ENCODE results near the gene UBE4B. TPM values are rescaled to one million over a fixed set of nuclear protein-coding genes. Genes with fewer than 3 reads are reported as not detected.

The UBE4B gene
- total and polyA plus RNA-seq, 3 donors from 2014 or later, result 26.1 to 63.3 (median 62.0) TPM

DNA sequence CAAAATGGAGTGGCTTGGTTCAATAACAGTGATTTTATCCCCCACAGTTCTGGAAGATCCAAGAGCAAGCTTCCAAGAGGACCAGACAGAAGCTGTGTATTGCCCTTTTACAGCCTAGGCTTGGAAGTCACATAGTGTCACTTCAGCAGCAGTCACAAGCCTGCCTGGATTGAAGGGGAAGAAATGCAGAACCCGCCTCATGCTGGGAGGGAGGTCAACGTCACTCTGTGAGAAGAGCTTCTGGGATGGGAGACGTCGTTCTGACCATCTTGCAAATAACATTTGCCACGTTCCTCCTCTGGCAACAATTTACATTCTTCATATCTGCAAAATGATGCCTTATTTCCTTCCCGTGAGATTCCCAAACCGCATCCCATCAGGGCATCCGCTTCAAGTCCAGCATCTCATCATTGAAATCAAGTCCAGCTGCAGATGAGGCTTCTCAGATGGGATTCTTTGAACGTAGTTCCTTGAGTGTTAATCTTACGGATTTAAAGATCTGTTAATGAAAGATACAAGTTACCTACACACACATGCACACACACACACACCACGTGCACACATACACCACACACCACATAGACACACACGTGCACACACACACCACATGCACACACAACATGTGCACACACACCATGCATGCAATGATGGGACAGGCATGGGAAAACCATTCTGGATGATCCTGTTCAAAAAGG lies 153.7 kb downstream of the UBE4B start:
- no peaks in the 10 kb centered on the region for H3K27me3 ChIP-seq
- DNase-seq, result no peak
- intact Hi-C loops (cut with DNase I; ENCODE audit: low total_unique reads), result no loop called here
- H3K27ac ChIP-seq, result no peak overlapping the region
- H3K36me3 ChIP-seq (ENCODE audit: low read depth, missing control alignments), result no peaks in the 10 kb centered on the region
- no peak overlapping the region for H3K4me3 ChIP-seq
- TF ChIP-seq, protein P1, sequence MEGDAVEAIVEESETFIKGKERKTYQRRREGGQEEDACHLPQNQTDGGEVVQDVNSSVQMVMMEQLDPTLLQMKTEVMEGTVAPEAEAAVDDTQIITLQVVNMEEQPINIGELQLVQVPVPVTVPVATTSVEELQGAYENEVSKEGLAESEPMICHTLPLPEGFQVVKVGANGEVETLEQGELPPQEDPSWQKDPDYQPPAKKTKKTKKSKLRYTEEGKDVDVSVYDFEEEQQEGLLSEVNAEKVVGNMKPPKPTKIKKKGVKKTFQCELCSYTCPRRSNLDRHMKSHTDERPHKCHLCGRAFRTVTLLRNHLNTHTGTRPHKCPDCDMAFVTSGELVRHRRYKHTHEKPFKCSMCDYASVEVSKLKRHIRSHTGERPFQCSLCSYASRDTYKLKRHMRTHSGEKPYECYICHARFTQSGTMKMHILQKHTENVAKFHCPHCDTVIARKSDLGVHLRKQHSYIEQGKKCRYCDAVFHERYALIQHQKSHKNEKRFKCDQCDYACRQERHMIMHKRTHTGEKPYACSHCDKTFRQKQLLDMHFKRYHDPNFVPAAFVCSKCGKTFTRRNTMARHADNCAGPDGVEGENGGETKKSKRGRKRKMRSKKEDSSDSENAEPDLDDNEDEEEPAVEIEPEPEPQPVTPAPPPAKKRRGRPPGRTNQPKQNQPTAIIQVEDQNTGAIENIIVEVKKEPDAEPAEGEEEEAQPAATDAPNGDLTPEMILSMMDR (IDR thresholded peaks at IDR 0.05), result no peak
- TF ChIP-seq POLR2A (IDR thresholded peaks at IDR 0.05), result no peak
- 79 to 83% methylated on average over 12 of the region's 12 CpGs for WGBS, 2 donors
- H3K4me1 ChIP-seq, result no peaks in the 10 kb centered on the region
- no peaks in the 10 kb centered on the region for H3K9me3 ChIP-seq

GRCh38 chr1:10187026-10187334 lies 154.2 kb downstream of the UBE4B start:
- no peak for DNase-seq
- Histone ChIP-seq H3K4me1 (no peaks in the 10 kb centered on the region), H3K36me3 (ENCODE audit: low read depth, missing control alignments) (no peaks in the 10 kb centered on the region), H3K4me3 (no peak overlapping the region), H3K27ac (no peak overlapping the region), H3K27me3 (no peaks in the 10 kb centered on the region), H3K9me3 (no peaks in the 10 kb centered on the region)
- 91 to 93% methylated on average over 4 of the region's 4 CpGs for WGBS, 2 donors
- intact Hi-C loops (cut with DNase I; ENCODE audit: low total_unique reads), result no loop called here
- TF ChIP-seq POLR2A (IDR thresholded peaks at IDR 0.05), result no peak
- TF ChIP-seq, protein P1 (IDR thresholded peaks at IDR 0.05), result no peak

- 100% methylated on average over 2 of the region's 2 CpGs for WGBS, 2 donors
Observed at GRCh38 chr1:10188133-10188650, 155.4 kb downstream of the UBE4B start.

DNA sequence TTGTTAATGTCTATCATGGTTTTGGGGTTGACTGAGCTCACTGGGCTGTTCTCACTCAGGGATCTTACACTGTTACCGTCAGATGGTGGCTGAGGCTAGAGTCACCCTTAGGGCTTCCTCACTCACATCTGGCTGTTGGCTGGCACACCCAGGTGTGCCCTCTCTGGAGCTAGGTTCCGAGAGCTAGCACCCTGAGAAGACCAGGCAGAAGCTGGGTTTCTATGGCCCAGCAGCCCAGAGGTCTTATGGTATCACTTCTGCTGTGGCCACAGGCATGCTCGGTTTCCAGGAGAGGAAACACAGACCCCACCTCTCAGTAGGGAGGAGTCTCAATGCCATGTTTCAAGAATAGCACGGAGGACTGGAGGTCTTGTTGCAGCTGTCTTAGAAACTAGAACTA lies 156.9 kb downstream of the UBE4B start:
- no peak for DNase-seq
- intact Hi-C loops (cut with DNase I; ENCODE audit: low total_unique reads), result no loop called here
- H3K9me3 ChIP-seq, result no peaks in the 10 kb centered on the region
- H3K27ac ChIP-seq, result no peak overlapping the region
- no peak for TF ChIP-seq POLR2A (IDR thresholded peaks at IDR 0.05)
- TF ChIP-seq, protein P1 (IDR thresholded peaks at IDR 0.05), result no peak
- no peaks in the 10 kb centered on the region for H3K4me1 ChIP-seq
- H3K36me3 ChIP-seq (ENCODE audit: low read depth, missing control alignments), result no peaks in the 10 kb centered on the region
- H3K27me3 ChIP-seq, result no peaks in the 10 kb centered on the region
- no peak overlapping the region for H3K4me3 ChIP-seq
- 63 to 85% methylated on average over 4 of the region's 4 CpGs for WGBS, 2 donors

More at GRCh38 chr1:10188133-10188650, 155.4 kb downstream of the UBE4B start:
- Histone ChIP-seq H3K36me3 (ENCODE audit: low read depth, missing control alignments) (no peaks in the 10 kb centered on the region), H3K4me1 (no peaks in the 10 kb centered on the region), H3K4me3 (no peak overlapping the region), H3K27me3 (no peaks in the 10 kb centered on the region), H3K9me3 (no peaks in the 10 kb centered on the region), H3K27ac (no peak overlapping the region)
- no peak for DNase-seq
- intact Hi-C loops (cut with DNase I; ENCODE audit: low total_unique reads), result no loop called here
- TF ChIP-seq, protein P1 (IDR thresholded peaks at IDR 0.05), result no peak
- TF ChIP-seq POLR2A (IDR thresholded peaks at IDR 0.05), result no peak

DNA sequence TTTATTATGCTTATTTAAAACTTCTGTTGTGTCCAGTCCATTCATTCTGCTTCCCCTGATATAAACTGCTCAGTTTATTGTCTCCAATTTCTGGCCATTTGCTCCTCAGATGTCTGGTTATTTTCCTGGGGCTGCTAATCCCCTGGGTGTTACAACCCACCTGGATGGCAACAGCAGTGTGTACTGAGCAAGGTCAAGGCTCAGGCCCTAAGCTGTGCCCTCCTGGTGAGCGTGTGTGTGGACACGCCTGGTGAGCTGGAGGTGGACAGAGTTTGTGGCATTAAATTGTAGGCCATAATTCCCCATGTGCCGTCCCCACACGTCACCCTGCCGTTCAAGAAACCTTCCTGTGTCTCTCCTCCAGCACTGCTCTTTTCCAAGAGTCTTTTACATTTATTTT lies 159.5 kb downstream of the UBE4B start:
- no peak overlapping the region for H3K27ac ChIP-seq
- no peaks in the 10 kb centered on the region for H3K36me3 ChIP-seq (ENCODE audit: low read depth, missing control alignments)
- H3K9me3 ChIP-seq, result no peaks in the 10 kb centered on the region
- WGBS, 2 donors, result 53 to 63% methylated on average over 5 of the region's 5 CpGs
- TF ChIP-seq POLR2A (IDR thresholded peaks at IDR 0.05), result no peak
- TF ChIP-seq, protein P1 (IDR thresholded peaks at IDR 0.05), result no peak
- DNase-seq, result no peak
- no peak overlapping the region for H3K4me3 ChIP-seq
- intact Hi-C loops (cut with DNase I; ENCODE audit: low total_unique reads), result no loop called here
- no peaks in the 10 kb centered on the region for H3K27me3 ChIP-seq
- H3K4me1 ChIP-seq, result no peaks in the 10 kb centered on the region

Measured in testis (tissue), 3 donors.